ENCODE measurements around the gene TRIM38.

GRCh38 chr6:25992413-25993340 lies 30.1 kb downstream of the TRIM38 start:
- TF ChIP-seq CTCF (conservative IDR thresholded peaks at IDR 0.05; ENCODE audit: low read length) (peak; percentile 99), EZH2phosphoT487 (IDR thresholded peaks at IDR 0.05; ENCODE audit: borderline replicate concordance) (no peak)

Measured in Loucy (cell line).